H9 (cell line): ENCODE results near the gene SS18L1. TPM values are rescaled to one million over a fixed set of nuclear protein-coding genes. Genes with fewer than 3 reads are reported as not detected.

Experiments
- DNase-seq: peaks from one replicate; pipeline ENCODE4 v3.0.0-alpha.2; 2017
- H2AFZ ChIP-seq: one replicate; pipeline ENCODE4 v1.6.1; 2013; ENCODE audit warnings: mild to moderate bottlenecking, low read length, control low read depth, moderate library complexity
- H2AK5ac ChIP-seq: 2 replicates; pipeline ENCODE4 v1.6.1; 2013; ENCODE audit warnings: low read length, control low read depth, mixed read lengths; ENCODE audit not compliant: insufficient read length
- H2BK120ac ChIP-seq: one replicate; pipeline ENCODE4 v1.6.1; 2013; ENCODE audit warnings: low read depth, mild to moderate bottlenecking, low read length, control low read depth, inconsistent platforms; ENCODE audit not compliant: poor library complexity, severe bottlenecking
- H2BK12ac ChIP-seq: 2 replicates; pipeline ENCODE4 v1.6.1; 2013; ENCODE audit warnings: low read length, control low read depth, mixed read lengths, low read depth; ENCODE audit not compliant: insufficient read length
- H2BK15ac ChIP-seq: 2 replicates; pipeline ENCODE4 v1.6.1; 2013; ENCODE audit warnings: low read depth, low read length, control low read depth
- H2BK20ac ChIP-seq: one replicate; pipeline ENCODE4 v1.6.1; 2013; ENCODE audit warnings: low read depth, mild to moderate bottlenecking, low read length, control low read depth, inconsistent platforms; ENCODE audit not compliant: poor library complexity, severe bottlenecking
- H2BK5ac ChIP-seq: 2 replicates; pipeline ENCODE4 v1.6.1; 2013; ENCODE audit warnings: low read length, control low read depth, mixed read lengths; ENCODE audit not compliant: insufficient read length
- H3K14ac ChIP-seq: 2 replicates; pipeline ENCODE4 v1.6.1; 2013; ENCODE audit warnings: low read length, control low read depth; ENCODE audit not compliant: insufficient read depth
- H3K18ac ChIP-seq: 2 replicates; pipeline ENCODE4 v1.6.1; 2013; ENCODE audit warnings: low read depth, mild to moderate bottlenecking, mixed read lengths, low read length, control low read depth; ENCODE audit not compliant: insufficient read length
- H3K23ac ChIP-seq: 2 replicates; pipeline ENCODE4 v1.6.1; 2013; ENCODE audit warnings: low read length, control low read depth, mixed read lengths, low read depth; ENCODE audit not compliant: insufficient read length
- H3K23me2 ChIP-seq: 2 replicates; pipeline ENCODE4 v1.6.1; 2013; ENCODE audit warnings: low read depth, mild to moderate bottlenecking, mixed read lengths, low read length, control low read depth; ENCODE audit not compliant: insufficient read length, poor library complexity, severe bottlenecking
- H3K27ac ChIP-seq: 2 replicates; pipeline ENCODE4 v1.5.1; 2013; ENCODE audit warnings: low read length, control low read depth, mixed read lengths, low read depth; ENCODE audit not compliant: insufficient read length
- H3K27me3 ChIP-seq: 2 replicates; pipeline ENCODE4 v1.6.1; 2013; ENCODE audit warnings: low read length, control low read depth, inconsistent platforms; ENCODE audit not compliant: insufficient read depth
- H3K4ac ChIP-seq: 2 replicates; pipeline ENCODE4 v1.6.1; 2013; ENCODE audit warnings: low read depth, mild to moderate bottlenecking, control low read depth, inconsistent platforms, low read length, moderate library complexity
- H3K4me1 ChIP-seq: 2 replicates; pipeline ENCODE4 v1.6.1; 2013; ENCODE audit warnings: low read length, control low read depth, inconsistent platforms; ENCODE audit not compliant: insufficient read depth
- H3K4me2 ChIP-seq: 2 replicates; pipeline ENCODE4 v1.6.1; 2013; ENCODE audit warnings: low read length, control low read depth, mixed read lengths; ENCODE audit not compliant: insufficient read length, insufficient read depth
- H3K56ac ChIP-seq: 2 replicates; pipeline ENCODE4 v1.6.1; 2013; ENCODE audit warnings: low read depth, mild to moderate bottlenecking, mixed read lengths, low read length, control low read depth; ENCODE audit not compliant: insufficient read length
- H3K79me1 ChIP-seq: 2 replicates; pipeline ENCODE4 v1.6.1; 2013; ENCODE audit warnings: low read depth, mild to moderate bottlenecking, moderate library complexity, low read length, control low read depth, inconsistent platforms; ENCODE audit not compliant: insufficient read depth, poor library complexity, severe bottlenecking
- H3K79me2 ChIP-seq: 2 replicates; pipeline ENCODE4 v1.6.1; 2013; ENCODE audit warnings: low read length, control low read depth, inconsistent platforms; ENCODE audit not compliant: insufficient read depth
- H3K9ac ChIP-seq: 2 replicates; pipeline ENCODE4 v1.6.1; 2013; ENCODE audit warnings: low read length, control low read depth, mixed read lengths; ENCODE audit not compliant: insufficient read length; ENCODE audit errors: extremely low read depth
- H3K9me3 ChIP-seq: one replicate; pipeline ENCODE4 v1.6.1; 2013; ENCODE audit warnings: low read depth, low read length, inconsistent platforms; ENCODE audit not compliant: control insufficient read depth
- H3T11ph ChIP-seq: one replicate; pipeline ENCODE4 v1.6.1; 2013; ENCODE audit warnings: mild to moderate bottlenecking, low read length, control low read depth, inconsistent platforms
- H4K20me1 ChIP-seq: one replicate; pipeline ENCODE4 v1.6.1; 2013; ENCODE audit not compliant: control insufficient read depth, insufficient read length, insufficient read depth
- H4K5ac ChIP-seq: 2 replicates; pipeline ENCODE4 v1.6.1; 2013; ENCODE audit warnings: low read depth, mild to moderate bottlenecking, mixed read lengths, low read length, control low read depth; ENCODE audit not compliant: insufficient read length
- H4K8ac ChIP-seq: replicated peaks from 2 replicates; pipeline ENCODE4 v1.6.1; 2013; ENCODE audit warnings: low read length, control low read depth, mixed read lengths, low read depth; ENCODE audit not compliant: insufficient read length
- H4K91ac ChIP-seq: 2 replicates; pipeline ENCODE4 v1.6.1; 2013; ENCODE audit warnings: low read depth, mild to moderate bottlenecking, moderate library complexity, mixed read lengths, low read length, control low read depth; ENCODE audit not compliant: insufficient read length
- H3K27ac Mint-ChIP-seq, 3 experiments: 2 replicates in 2 of 3; 3 replicates in 1 of 3; pipeline ENCODE4 v1.8.0; 2020 to 2021; ENCODE audit warnings: mixed read lengths in 3 of 3, mild to moderate bottlenecking in 1 of 3, moderate library complexity in 1 of 3
- H3K27me3 Mint-ChIP-seq: 2 replicates; pipeline ENCODE4 v1.8.0; 2021; ENCODE audit warnings: low read depth, mild to moderate bottlenecking, moderate library complexity, mixed read lengths
- H3K36me3 Mint-ChIP-seq, 3 experiments: 2 replicates in 2 of 3; 3 replicates in 1 of 3; pipeline ENCODE4 v1.8.0; 2020 to 2021; ENCODE audit warnings: low read depth in 3 of 3, mixed read lengths in 3 of 3; ENCODE audit not compliant: insufficient read depth in 1 of 3
- H3K4me1 Mint-ChIP-seq, 2 experiments: 2 replicates each; pipeline ENCODE4 v1.8.0; 2020; ENCODE audit warnings: mixed read lengths in 2 of 2
- H3K4me3 Mint-ChIP-seq, 2 experiments: 2 replicates in 1 of 2; 3 replicates in 1 of 2; pipeline ENCODE4 v1.8.0; 2020 to 2021; ENCODE audit warnings: mild to moderate bottlenecking in 2 of 2, mixed read lengths in 2 of 2, moderate library complexity in 1 of 2
- H3K9me3 Mint-ChIP-seq, 2 experiments: 2 replicates in 1 of 2; 3 replicates in 1 of 2; pipeline ENCODE4 v1.8.0; 2020; ENCODE audit warnings: mild to moderate bottlenecking in 2 of 2, mixed read lengths in 2 of 2, moderate library complexity in 1 of 2
- WGBS: extraction: QIAGEN DNeasy Blood & Tissue Kit; methylation state at CpG from one replicate; pipeline ENCODE4 v1.1.7; 2013; ENCODE audit warnings: missing lambda C conversion rate, low lambda C conversion rate, mixed read lengths; ENCODE audit not compliant: insufficient read length; ENCODE audit errors: extremely low coverage; 5-methylcytosine and 5-hydroxymethylcytosine counted together
- total RNA-seq: library from RNA; stranded (reverse); gene quantifications from 2 replicates; pipeline ENCODE4 v1.2.1, GENCODE V29; 2021
- TF ChIP-seq, protein P1 (sequence below): fragments of 200-600 bp; sonication (generic); conservative IDR thresholded peaks from 3 replicates; pipeline ENCODE4 v1.8.0; 2021; ENCODE audit warnings: antibody characterized with exemption, mild to moderate bottlenecking

The SS18L1 gene
- total RNA-seq, 1 experiment from 2014 or later: 22.2 TPM

GRCh38 chr20:62195736-62196135, 52.2 kb downstream of the SS18L1 start:
- H3K23ac ChIP-seq: no peak overlapping the region
- WGBS: no CpG with 5 or more reads among the region's 10 CpGs
- peak overlapping the region in 1 of 3 experiments; percentile 71; a peak in 2 of 7 replicates for H3K27ac Mint-ChIP-seq

More at GRCh38 chr20:62195736-62196135, 52.2 kb downstream of the SS18L1 start:
- Histone ChIP-seq H3K4me1 (no peaks in the 10 kb centered on the region), H3K56ac (no peak overlapping the region), H3K4me2 (no peak overlapping the region), H2BK120ac (no peak overlapping the region), H2AFZ (no peak overlapping the region), H3K79me1 (no peaks in the 10 kb centered on the region), H4K5ac (no peak overlapping the region), H3K14ac (no peak overlapping the region), H3K9me3 (no peaks in the 10 kb centered on the region), H2BK15ac (no peak overlapping the region), H4K20me1 (no peaks in the 10 kb centered on the region), H2BK20ac (no peak overlapping the region), H3K27ac (no peak overlapping the region), H2BK12ac (no peak overlapping the region), H3K18ac (no peak overlapping the region), H4K91ac (no peak overlapping the region), H4K8ac (no peak overlapping the region), H3K9ac (no peak overlapping the region), H3K23me2 (no peaks in the 10 kb centered on the region), H3T11ph (no peak overlapping the region), H3K27me3 (no peaks in the 10 kb centered on the region), H2BK5ac (no peak overlapping the region), H2AK5ac (no peak overlapping the region), H3K4ac (no peak overlapping the region), H3K79me2 (no peaks in the 10 kb centered on the region; the same call in 1 of the 2 replicates)
- no peaks in the 10 kb centered on the region for H3K9me3 Mint-ChIP-seq
- H3K36me3 Mint-ChIP-seq: peaks cover 16 to 30% (median 29%) of the 10 kb centered on the region in 3 experiments; a peak in 6 of 7 replicates
- DNase-seq: no peak
- H3K27me3 Mint-ChIP-seq: no peaks in the 10 kb centered on the region
- H3K4me3 Mint-ChIP-seq: no peak overlapping the region
- TF ChIP-seq, protein P1, sequence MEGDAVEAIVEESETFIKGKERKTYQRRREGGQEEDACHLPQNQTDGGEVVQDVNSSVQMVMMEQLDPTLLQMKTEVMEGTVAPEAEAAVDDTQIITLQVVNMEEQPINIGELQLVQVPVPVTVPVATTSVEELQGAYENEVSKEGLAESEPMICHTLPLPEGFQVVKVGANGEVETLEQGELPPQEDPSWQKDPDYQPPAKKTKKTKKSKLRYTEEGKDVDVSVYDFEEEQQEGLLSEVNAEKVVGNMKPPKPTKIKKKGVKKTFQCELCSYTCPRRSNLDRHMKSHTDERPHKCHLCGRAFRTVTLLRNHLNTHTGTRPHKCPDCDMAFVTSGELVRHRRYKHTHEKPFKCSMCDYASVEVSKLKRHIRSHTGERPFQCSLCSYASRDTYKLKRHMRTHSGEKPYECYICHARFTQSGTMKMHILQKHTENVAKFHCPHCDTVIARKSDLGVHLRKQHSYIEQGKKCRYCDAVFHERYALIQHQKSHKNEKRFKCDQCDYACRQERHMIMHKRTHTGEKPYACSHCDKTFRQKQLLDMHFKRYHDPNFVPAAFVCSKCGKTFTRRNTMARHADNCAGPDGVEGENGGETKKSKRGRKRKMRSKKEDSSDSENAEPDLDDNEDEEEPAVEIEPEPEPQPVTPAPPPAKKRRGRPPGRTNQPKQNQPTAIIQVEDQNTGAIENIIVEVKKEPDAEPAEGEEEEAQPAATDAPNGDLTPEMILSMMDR: no peak
- no peaks in the 10 kb centered on the region for H3K4me1 Mint-ChIP-seq
